Measurements from ENCODE around the gene ZNF605. TPM values are rescaled to one million over a fixed set of nuclear protein-coding genes. Genes with fewer than 3 reads are reported as not detected.

The ZNF605 gene
- total and polyA plus RNA-seq, 2 of the 8 experiments (the other 6 are each of a cell fraction or from before 2014, with no cell fraction given), result 3.6 to 20.3 TPM

DNA sequence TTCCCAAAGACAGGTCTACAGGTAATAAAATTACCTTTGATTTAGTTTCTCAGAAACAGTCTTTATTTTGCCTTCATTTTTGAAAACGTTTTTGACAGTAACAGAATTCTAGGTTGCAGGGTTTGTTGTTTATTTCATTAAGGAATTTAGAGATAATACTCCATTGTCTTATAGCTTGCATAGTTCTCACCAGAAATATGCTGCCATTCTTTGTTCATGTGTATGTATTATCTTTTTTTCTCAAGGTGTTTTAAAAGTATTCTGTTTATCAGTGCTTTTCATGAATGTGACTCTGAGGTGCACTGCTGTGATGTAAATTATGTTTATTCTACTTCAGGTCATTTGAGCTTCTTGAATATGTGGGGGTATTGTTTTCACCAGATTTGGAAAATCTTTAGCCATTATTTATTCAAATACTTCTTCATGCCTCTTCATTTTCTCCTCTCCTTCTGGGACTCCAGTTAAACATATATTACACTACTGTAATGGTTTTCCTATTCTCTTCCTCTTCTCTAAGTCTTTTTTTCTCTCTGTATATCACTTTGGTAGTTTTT lies 32.7 kb downstream of the ZNF605 start:
- Histone ChIP-seq H3K9me3 (ENCODE audit: insufficient read depth in 2 of 2, low read depth in 1 of 2, low read length in 1 of 2) (peaks cover 72 to 84% of the 10 kb centered on the region in 2 experiments), H3K9ac (replicated peaks in 1 of 4; ENCODE audit: extremely low read depth in 1 of 4, low read depth in 3 of 4, low read length in 3 of 4) (no peak overlapping the region), H3K4me1 (replicated peaks in 1 of 4; ENCODE audit: control insufficient read depth in 3 of 4, insufficient read depth in 4 of 4, low read length in 3 of 4) (no peaks in the 10 kb centered on the region), H4K20me1 (replicated peaks in 1 of 2; ENCODE audit: control insufficient read depth in 1 of 2, insufficient read depth in 2 of 2, low read length in 2 of 2) (no peaks in the 10 kb centered on the region), H4K5ac (ENCODE audit: insufficient read length, low read depth, low read length) (no peak overlapping the region), H3K14ac (ENCODE audit: insufficient read length) (no peak overlapping the region), H3K56ac (replicated peaks; ENCODE audit: insufficient read length, low read depth, low read length) (no peak overlapping the region), H3K4me3 (ENCODE audit: extremely low read depth in 1 of 4, insufficient read depth in 2 of 4, low read depth in 3 of 4, low read length in 4 of 4) (peak overlapping the region in 1 of 4 experiments; percentile 18; a peak in 1 of 8 replicates), H3K23me2 (ENCODE audit: low read depth, low read length) (no peaks in the 10 kb centered on the region), H2AK5ac (ENCODE audit: low read depth, low read length) (no peak overlapping the region), H3K36me3 (ENCODE audit: control insufficient read depth in 2 of 4, insufficient read depth in 4 of 4, low read length in 3 of 4) (peaks cover 0 to 17% (median 7%) of the 10 kb centered on the region in 4 experiments; a peak in 3 of 8 replicates), H3K4me2 (ENCODE audit: insufficient read depth in 1 of 2, low read depth in 2 of 2, low read length in 2 of 2) (no peak overlapping the region), H3K4ac (replicated peaks; ENCODE audit: insufficient read length, low read depth, low read length) (no peak overlapping the region), H2BK5ac (ENCODE audit: low read depth, low read length) (no peak overlapping the region), H3K79me2 (ENCODE audit: control insufficient read depth in 1 of 2, insufficient read depth in 2 of 2, low read length in 2 of 2) (no peaks in the 10 kb centered on the region), H3K27ac (ENCODE audit: low read depth, low read length) (no peak overlapping the region), H3K79me1 (ENCODE audit: low read depth, low read length) (no peaks in the 10 kb centered on the region), H3K18ac (ENCODE audit: extremely low read depth, low read length) (no peak overlapping the region), H2BK12ac (ENCODE audit: low read depth, low read length) (no peak overlapping the region), H3K27me3 (replicated peaks in 1 of 4; ENCODE audit: control insufficient read depth in 3 of 4, extremely low read depth in 1 of 4, insufficient read depth in 3 of 4, low read length in 3 of 4) (no peaks in the 10 kb centered on the region), H2BK20ac (ENCODE audit: low read length) (no peak overlapping the region), H2BK15ac (ENCODE audit: low read length) (no peak overlapping the region), H2AFZ (ENCODE audit: low read length) (no peak overlapping the region), H2BK120ac (replicated peaks; ENCODE audit: low read depth, low read length) (no peak overlapping the region), H4K8ac (ENCODE audit: extremely low read depth, insufficient read depth, low read length) (no peak overlapping the region), H4K91ac (replicated peaks; ENCODE audit: insufficient read length, low read length) (no peak overlapping the region), H3K23ac (ENCODE audit: insufficient read length) (no peak overlapping the region)
- DNase-seq (ENCODE audit: low read depth in 1 of 2, low spot score in 2 of 2), result no peak
- TF ChIP-seq GABPA (IDR thresholded peaks at IDR 0.05; ENCODE audit: borderline replicate concordance, insufficient read depth, low read length) (no peak), POLR2AphosphoS5 (IDR thresholded peaks at IDR 0.05; ENCODE audit: low read depth, low read length) (no peak), CHD1 (IDR thresholded peaks at IDR 0.05; ENCODE audit: low read depth, low read length) (no peak), RFX5 (IDR thresholded peaks at IDR 0.05; ENCODE audit: borderline replicate concordance, low read depth, low read length) (no peak), KDM1A (IDR thresholded peaks at IDR 0.05; ENCODE audit: borderline replicate concordance, low read length) (no peak), EP300 (IDR thresholded peaks at IDR 0.05; ENCODE audit: borderline replicate concordance in 1 of 2, low read depth in 2 of 2, low read length in 2 of 2) (no peak), SUZ12 (IDR thresholded peaks at IDR 0.05; ENCODE audit: low read length) (no peak), HDAC2 (IDR thresholded peaks at IDR 0.05; ENCODE audit: borderline replicate concordance in 1 of 2, low read depth in 2 of 2, low read length in 2 of 2) (no peak), POU5F1 (IDR thresholded peaks at IDR 0.05; ENCODE audit: low read depth, low read length) (no peak)
- TF ChIP-seq, protein P1, sequence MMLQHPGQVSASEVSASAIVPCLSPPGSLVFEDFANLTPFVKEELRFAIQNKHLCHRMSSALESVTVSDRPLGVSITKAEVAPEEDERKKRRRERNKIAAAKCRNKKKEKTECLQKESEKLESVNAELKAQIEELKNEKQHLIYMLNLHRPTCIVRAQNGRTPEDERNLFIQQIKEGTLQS (IDR thresholded peaks at IDR 0.05; ENCODE audit: insufficient read depth, low read depth, low read length), result no peak
- no peak for FAIRE-seq
- 54% methylated on average over 1 of the region's 1 CpG; no CpG with 5 or more reads in 1 of the 2 experiments for WGBS, 2 experiments (ENCODE audit: extremely low coverage in 1 of 2, insufficient coverage in 1 of 2, insufficient read length in 1 of 2, insufficient replicate concordance in 2 of 2, low coverage in 1 of 2, low lambda C conversion rate in 2 of 2, missing lambda C conversion rate in 1 of 2)
- ChIA-PET CTCF (ENCODE audit: partially characterized antibody) (interaction anchor here (0.9 to 2.2 kb wide), 3 partner anchors 7 to 116 kb away, joined by 3 to 8 read pairs (median 3); no protein-coding TSS in a partner anchor), POLR2A (ENCODE audit: partially characterized antibody) (no interaction called here)
